Esophagus muscularis mucosa (tissue), 3 donors: ENCODE data around the gene CHL1.

Experiments
- CTCF ChIP-seq, 3 experiments: fragments of 200-600 bp in 2 of 3; fragments of 450-650 bp in 1 of 3; sonication (generic) in 2 of 3; IDR thresholded peaks; one replicate each; pipeline ENCODE4 v1.5.1; 2017 to 2019; ENCODE audit warnings: antibody characterized with exemption in 3 of 3, mild to moderate bottlenecking in 2 of 3, moderate library complexity in 1 of 3
- POLR2A ChIP-seq: fragments of 450-650 bp; IDR thresholded peaks from one replicate; pipeline ENCODE4 v1.6.1; 2017; ENCODE audit warnings: antibody characterized with exemption, moderate library complexity, mild to moderate bottlenecking, low read depth
- POLR2AphosphoS5 ChIP-seq, 2 donors: sonication (generic); formaldehyde crosslinking; IDR thresholded peaks; one replicate each; pipeline ENCODE4 v1.6.1; 2017; ENCODE audit warnings: antibody characterized with exemption in 2 of 2

- TF ChIP-seq POLR2AphosphoS5 (IDR thresholded peaks at IDR 0.05) (no peak), CTCF (IDR thresholded peaks at IDR 0.05) (no peak), POLR2A (no peak)
Observed at GRCh38 chr3:380801-381200, 184.2 kb downstream of the CHL1 start.
